ENCODE data around the gene ZNF710. TPM values are rescaled to one million over a fixed set of nuclear protein-coding genes. Genes with fewer than 3 reads are reported as not detected.

The ZNF710 gene
- total and polyA plus RNA-seq, 2 of the 8 experiments (the other 6 are each of a cell fraction or from before 2014, with no cell fraction given), result 10.5 to 24.0 TPM

DNA sequence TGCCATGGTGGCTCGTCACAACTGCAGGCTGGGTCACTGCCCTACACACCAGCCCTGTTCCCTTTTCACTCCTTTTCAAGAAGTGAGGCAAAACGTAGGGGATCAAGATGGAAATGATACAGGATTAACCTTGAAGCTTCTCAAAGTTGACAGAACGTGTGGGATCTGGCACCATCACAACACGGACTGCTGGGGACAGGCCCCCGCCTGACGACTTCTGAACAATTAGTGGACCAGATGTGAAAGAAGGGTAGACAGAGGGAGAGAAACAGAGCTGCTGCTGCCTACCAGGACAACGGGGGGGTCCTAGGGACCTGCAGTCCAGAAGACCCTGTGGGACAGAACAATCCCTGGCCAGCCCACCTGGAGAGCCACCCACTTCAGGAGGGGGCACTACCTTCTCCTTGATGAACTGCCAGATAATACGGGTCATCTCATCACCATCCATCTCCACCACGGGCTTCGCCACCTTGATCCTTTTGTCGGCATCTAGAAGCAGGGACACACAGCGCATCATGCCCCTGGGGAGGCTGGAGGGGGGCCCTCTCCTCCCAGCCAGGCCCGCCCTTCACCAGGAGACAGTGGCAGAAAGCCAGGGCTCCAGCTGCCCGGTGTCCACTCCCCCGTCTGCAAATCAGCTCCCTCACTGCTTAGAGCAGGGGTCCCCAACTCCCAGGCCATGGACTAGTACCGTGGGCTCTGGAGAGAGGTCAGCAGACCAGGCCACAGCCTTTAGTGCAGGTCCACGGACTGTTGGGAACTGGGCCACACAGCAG lies 90.2 kb downstream of the ZNF710 start:
- H2BK5ac ChIP-seq (ENCODE audit: low read depth, low read length), result no peak overlapping the region
- no peaks in the 10 kb centered on the region for H3K27me3 ChIP-seq (replicated peaks in 1 of 4; ENCODE audit: control insufficient read depth in 3 of 4, extremely low read depth in 1 of 4, insufficient read depth in 3 of 4, low read length in 3 of 4)
- H3K9me3 ChIP-seq (ENCODE audit: insufficient read depth in 2 of 2, low read depth in 1 of 2, low read length in 1 of 2), result 0 out of 4 replicates have a peak, but pooled peaks cover 0 to 3% of the 10 kb centered on the region in 2 experiments
- H3K4me3 ChIP-seq (ENCODE audit: extremely low read depth in 1 of 4, insufficient read depth in 2 of 4, low read depth in 3 of 4, low read length in 4 of 4), result no peak overlapping the region
- peaks cover 4 to 19% of the 10 kb centered on the region in 2 experiments for H4K20me1 ChIP-seq (replicated peaks in 1 of 2; ENCODE audit: control insufficient read depth in 1 of 2, insufficient read depth in 2 of 2, low read length in 2 of 2)
- no peak overlapping the region for H3K18ac ChIP-seq (ENCODE audit: extremely low read depth, low read length)
- DNase-seq (ENCODE audit: low read depth in 1 of 2, low spot score in 2 of 2), result no peak
- no peak overlapping the region for H2BK12ac ChIP-seq (ENCODE audit: low read depth, low read length)
- WGBS, 2 experiments (ENCODE audit: extremely low coverage in 1 of 2, insufficient coverage in 1 of 2, insufficient read length in 1 of 2, insufficient replicate concordance in 2 of 2, low coverage in 1 of 2, low lambda C conversion rate in 2 of 2, missing lambda C conversion rate in 1 of 2), result 88% methylated on average over 17 of the region's 17 CpGs; no CpG with 5 or more reads in 1 of the 2 experiments
- H3K79me2 ChIP-seq (ENCODE audit: control insufficient read depth in 1 of 2, insufficient read depth in 2 of 2, low read length in 2 of 2), result no peaks in the 10 kb centered on the region; a peak in 1 of 4 replicates
- ChIA-PET POLR2A (ENCODE audit: partially characterized antibody) (no interaction called here), CTCF (ENCODE audit: partially characterized antibody) (interaction anchor here (0.5 to 10.4 kb wide), 5 partner anchors 15 to 331 kb away, joined by 3 to 99 read pairs (median 4); no protein-coding TSS in a partner anchor)
- H3K56ac ChIP-seq (replicated peaks; ENCODE audit: insufficient read length, low read depth, low read length), result no peak overlapping the region
- H2AFZ ChIP-seq (ENCODE audit: low read length), result no peak overlapping the region
- H3K23ac ChIP-seq (ENCODE audit: insufficient read length), result no peak overlapping the region
- FAIRE-seq, result no peak
- H2BK15ac ChIP-seq (ENCODE audit: low read length), result no peak overlapping the region
- H3K4me2 ChIP-seq (ENCODE audit: insufficient read depth in 1 of 2, low read depth in 2 of 2, low read length in 2 of 2), result no peak overlapping the region
- H2BK120ac ChIP-seq (replicated peaks; ENCODE audit: low read depth, low read length), result no peak overlapping the region
- peaks cover 0 to 7% (median 4%) of the 10 kb centered on the region in 4 experiments; a peak in 5 of 8 replicates for H3K36me3 ChIP-seq (ENCODE audit: control insufficient read depth in 2 of 4, insufficient read depth in 4 of 4, low read length in 3 of 4)
- no peak overlapping the region for H2BK20ac ChIP-seq (ENCODE audit: low read length)
- no peak for TF ChIP-seq SIX5 (IDR thresholded peaks at IDR 0.05; ENCODE audit: low read depth, low read length)
- no peak for TF ChIP-seq TCF12 (IDR thresholded peaks at IDR 0.05; ENCODE audit: low read depth, low read length)
- TF ChIP-seq HDAC2 (IDR thresholded peaks at IDR 0.05; ENCODE audit: borderline replicate concordance in 1 of 2, low read depth in 2 of 2, low read length in 2 of 2), result no peak
- no peak for TF ChIP-seq MAFK (IDR thresholded peaks at IDR 0.05; ENCODE audit: low read depth, low read length)
- no peak for TF ChIP-seq EZH2 (IDR thresholded peaks at IDR 0.05; ENCODE audit: low read depth, low read length, severe bottlenecking)
- TF ChIP-seq SAP30 (IDR thresholded peaks at IDR 0.05; ENCODE audit: insufficient read depth, insufficient replicate concordance, low read length), result no peak
- no peak for TF ChIP-seq SP2 (IDR thresholded peaks at IDR 0.05; ENCODE audit: low read length)
- no peak for TF ChIP-seq ZNF274 (IDR thresholded peaks at IDR 0.05; ENCODE audit: borderline replicate concordance, extremely low read depth, low read length)
- TF ChIP-seq TBP (IDR thresholded peaks at IDR 0.05; ENCODE audit: low read depth, low read length), result no peak
- TF ChIP-seq, protein P1, sequence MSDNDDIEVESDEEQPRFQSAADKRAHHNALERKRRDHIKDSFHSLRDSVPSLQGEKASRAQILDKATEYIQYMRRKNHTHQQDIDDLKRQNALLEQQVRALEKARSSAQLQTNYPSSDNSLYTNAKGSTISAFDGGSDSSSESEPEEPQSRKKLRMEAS (IDR thresholded peaks at IDR 0.05), result no peak
- TF ChIP-seq HDAC6 (IDR thresholded peaks at IDR 0.05; ENCODE audit: low read depth, low read length), result no peak
- H3K9ac ChIP-seq (replicated peaks in 1 of 4; ENCODE audit: extremely low read depth in 1 of 4, low read depth in 3 of 4, low read length in 3 of 4), result no peak overlapping the region
- H3K14ac ChIP-seq (ENCODE audit: insufficient read length), result no peak overlapping the region
- no peaks in the 10 kb centered on the region for H3K23me2 ChIP-seq (ENCODE audit: low read depth, low read length)
- H3K4ac ChIP-seq (replicated peaks; ENCODE audit: insufficient read length, low read depth, low read length), result no peak overlapping the region
- no peak overlapping the region for H3K27ac ChIP-seq (ENCODE audit: low read depth, low read length)
- no peak overlapping the region for H4K91ac ChIP-seq (replicated peaks; ENCODE audit: insufficient read length, low read length)
- no peak overlapping the region for H4K8ac ChIP-seq (ENCODE audit: extremely low read depth, insufficient read depth, low read length)
- H2AK5ac ChIP-seq (ENCODE audit: low read depth, low read length), result no peak overlapping the region
- no peaks in the 10 kb centered on the region; the same call in 1 of the 2 replicates for H3K79me1 ChIP-seq (ENCODE audit: low read depth, low read length)
- no peak overlapping the region for H4K5ac ChIP-seq (ENCODE audit: insufficient read length, low read depth, low read length)
- H3K4me1 ChIP-seq (replicated peaks in 1 of 4; ENCODE audit: control insufficient read depth in 3 of 4, insufficient read depth in 4 of 4, low read length in 3 of 4), result peaks cover 0 to 3% (median 0%) of the 10 kb centered on the region in 4 experiments; a peak in 3 of 7 replicates

Data from H1 (cell line).